ENCODE results near the gene VWA2.

VWA2 gene

GRCh38 chr10:114244126-114244525 lies 5.1 kb downstream of the VWA2 start:
- no peak overlapping the region for H3K4me3 ChIP-seq (replicated peaks; ENCODE audit: low read depth, low read length)

GRCh38 chr10:114245121-114245791 lies 6.2 kb downstream of the VWA2 start:
- no peak overlapping the region for H3K4me3 ChIP-seq (replicated peaks; ENCODE audit: low read depth, low read length)
- no peak for DNase-seq (ENCODE audit: extremely low read depth, low read depth)
- TF ChIP-seq CTCF (IDR thresholded peaks at IDR 0.05; ENCODE audit: low read depth, low read length, missing control alignments), result no peak

More at GRCh38 chr10:114244126-114244525, 5.1 kb downstream of the VWA2 start:
- TF ChIP-seq CTCF (IDR thresholded peaks at IDR 0.05; ENCODE audit: low read depth, low read length, missing control alignments), result no peak
- no peak for DNase-seq (ENCODE audit: extremely low read depth, low read depth)

GRCh38 chr10:114246679-114247305 lies 7.7 kb downstream of the VWA2 start:
- TF ChIP-seq CTCF (IDR thresholded peaks at IDR 0.05; ENCODE audit: low read depth, low read length, missing control alignments), result no peak
- H3K4me3 ChIP-seq (replicated peaks; ENCODE audit: low read depth, low read length), result no peak overlapping the region
- DNase-seq (ENCODE audit: extremely low read depth, low read depth), result no peak

GRCh38 chr10:114250236-114250635 lies 11.2 kb downstream of the VWA2 start:
- H3K4me3 ChIP-seq (replicated peaks; ENCODE audit: low read depth, low read length), result no peak overlapping the region
- no peak for TF ChIP-seq CTCF (IDR thresholded peaks at IDR 0.05; ENCODE audit: low read depth, low read length, missing control alignments)
- no peak for DNase-seq (ENCODE audit: extremely low read depth, low read depth)

GRCh38 chr10:114250716-114251115 lies 11.7 kb downstream of the VWA2 start:
- no peak for TF ChIP-seq CTCF (IDR thresholded peaks at IDR 0.05; ENCODE audit: low read depth, low read length, missing control alignments)
- DNase-seq (ENCODE audit: extremely low read depth, low read depth), result no peak
- no peak overlapping the region for H3K4me3 ChIP-seq (replicated peaks; ENCODE audit: low read depth, low read length)

GRCh38 chr10:114252092-114252491 lies 13.0 kb downstream of the VWA2 start:
- no peak overlapping the region for H3K4me3 ChIP-seq (replicated peaks; ENCODE audit: low read depth, low read length)
- no peak for DNase-seq (ENCODE audit: extremely low read depth, low read depth)
- no peak for TF ChIP-seq CTCF (IDR thresholded peaks at IDR 0.05; ENCODE audit: low read depth, low read length, missing control alignments)
